HepG2 (cell line): ENCODE data around the gene ZSCAN31. TPM values are rescaled to one million over a fixed set of nuclear protein-coding genes. Genes with fewer than 3 reads are reported as not detected.
A peak's percentile ranks its signal among the peaks of the same experiment; 100 is the strongest.

Experiments
- BCL6 ChIP-seq: IDR thresholded peaks from 2 replicates; pipeline ENCODE4 v1.6.1; 2016; ENCODE audit warnings: missing genetic modification reagents, missing compliant biosample characterization
- CTCF ChIP-seq: sonication (generic); formaldehyde crosslinking; IDR thresholded peaks from 2 replicates; pipeline ENCODE4 v1.5.0; 2020; ENCODE audit warnings: mild to moderate bottlenecking, missing genetic modification reagents, moderate library complexity
- DBP ChIP-seq: sonication (generic); formaldehyde crosslinking; IDR thresholded peaks from 2 replicates; pipeline ENCODE4 v1.4.0; 2020; ENCODE audit warnings: missing genetic modification reagents; ENCODE audit errors: not compliant biosample characterization
- FOSL2 ChIP-seq: sonication (generic); formaldehyde crosslinking; IDR thresholded peaks from 2 replicates; pipeline ENCODE4 v1.4.0; 2020; ENCODE audit warnings: missing genetic modification reagents
- FOXK1 ChIP-seq: sonication (generic); formaldehyde crosslinking; IDR thresholded peaks from 2 replicates; pipeline ENCODE4 v1.4.0; 2020; ENCODE audit warnings: low read depth, missing genetic modification reagents, borderline replicate concordance
- FOXO1 ChIP-seq: sonication (generic); formaldehyde crosslinking; IDR thresholded peaks from 2 replicates; pipeline ENCODE4 v1.4.0; 2020; ENCODE audit warnings: missing genetic modification reagents
- GTF3A ChIP-seq: sonication (generic); formaldehyde crosslinking; conservative IDR thresholded peaks from 2 replicates; pipeline ENCODE4 v1.4.0; 2020; ENCODE audit warnings: mild to moderate bottlenecking, missing genetic modification reagents
- HDAC1 ChIP-seq: sonication (generic); formaldehyde crosslinking; IDR thresholded peaks from 2 replicates; pipeline ENCODE4 v1.5.1; 2020; ENCODE audit warnings: mild to moderate bottlenecking, missing genetic modification reagents
- HIC2 ChIP-seq: sonication (generic); formaldehyde crosslinking; IDR thresholded peaks from 2 replicates; pipeline ENCODE4 v1.9.0; 2022; ENCODE audit warnings: low read depth, missing genetic modification reagents
- MBD4 ChIP-seq: IDR thresholded peaks from 2 replicates; pipeline ENCODE4 v1.6.1; 2012; ENCODE audit warnings: low read length, inconsistent platforms, borderline replicate concordance
- MED1 ChIP-seq: sonication (generic); formaldehyde crosslinking; IDR thresholded peaks from 2 replicates; pipeline ENCODE4 v1.4.0; 2020; ENCODE audit warnings: missing genetic modification reagents
- MNT ChIP-seq: fragments of 450-650 bp; IDR thresholded peaks from 2 replicates; pipeline ENCODE4 v1.6.1; 2016
- RARA ChIP-seq: IDR thresholded peaks from 2 replicates; pipeline ENCODE4 v1.6.1; 2016; ENCODE audit warnings: missing genetic modification reagents, missing compliant biosample characterization
- SIX1 ChIP-seq: sonication (generic); formaldehyde crosslinking; IDR thresholded peaks from 2 replicates; pipeline ENCODE4 v1.4.0; 2020; ENCODE audit warnings: missing genetic modification reagents, borderline replicate concordance
- SRY ChIP-seq: sonication (generic); formaldehyde crosslinking; IDR thresholded peaks from 2 replicates; pipeline ENCODE4 v1.8.0; 2022; ENCODE audit warnings: mild to moderate bottlenecking, missing genetic modification reagents
- TARDBP ChIP-seq: sonication (generic); formaldehyde crosslinking; IDR thresholded peaks from 2 replicates; pipeline ENCODE4 v1.8.0; 2022; ENCODE audit warnings: mild to moderate bottlenecking, missing genetic modification reagents
- ZNF318 ChIP-seq: sonication (generic); formaldehyde crosslinking; IDR thresholded peaks from 2 replicates; pipeline ENCODE4 v1.4.0; 2020; ENCODE audit warnings: mild to moderate bottlenecking, missing genetic modification reagents
- polyA plus RNA-seq, 8 experiments: library from polyadenylated mRNA; depleted of rRNA in 3 of 8; stranded (reverse) in 7 of 8; unstranded in 1 of 8; fragments of >200 nt; fragmentation: Illumina TruSeq in 4 of 8; extraction: Trizol in 4 of 8; gene quantifications; 2 replicates each; pipeline versions ENCODE4 v1.2.1 to v1.2.3, GENCODE V29; 2011 to 2016; ENCODE audit warnings: low read depth in 4 of 8, missing spikeins in 1 of 8, mixed read lengths in 1 of 8; ENCODE audit not compliant: insufficient read depth in 1 of 8
- total RNA-seq, 5 experiments: library from RNA; depleted of rRNA; stranded (reverse); fragments of >200 nt; fragmentation: Illumina TruSeq; extraction: Trizol; gene quantifications; 2 replicates each; pipeline ENCODE4 v1.2.3, GENCODE V29; 2016; ENCODE audit warnings: low read depth in 1 of 5

ZSCAN31 gene
- total and polyA plus RNA-seq, 2 of the 13 experiments (the other 11 are each of a cell fraction or from before 2014, with no cell fraction given) = 5.3 to 6.2 TPM

GRCh38 chr6:28345201-28345600, 9.3 kb upstream of the ZSCAN31 start (continued):
- TF ChIP-seq CTCF (CRISPR knock-in tag) (no peak), BCL6 (CRISPR knock-in tag) (0 out of 2 replicates have a peak, but pooled peaks have one; percentile 16), SIX1 (CRISPR knock-in tag) (no peak), MBD4 (no peak), DBP (CRISPR knock-in tag) (no peak), FOSL2 (peak; percentile 47), HIC2 (CRISPR knock-in tag) (no peak), GTF3A (CRISPR knock-in tag) (no peak), ZNF318 (no peak), SRY (CRISPR knock-in tag) (no peak), MNT (no peak), RARA (CRISPR knock-in tag) (0 out of 2 replicates have a peak, but pooled peaks have one; percentile 18), HDAC1 (CRISPR knock-in tag) (peak; percentile 60), TARDBP (peak; percentile 39), FOXO1 (CRISPR knock-in tag) (no peak), MED1 (CRISPR knock-in tag) (peak; percentile 62), FOXK1 (CRISPR knock-in tag) (peak; percentile 33; the same call in 1 of the 2 replicates)
